ENCODE measurements around the gene ZGPAT. TPM values are rescaled to one million over a fixed set of nuclear protein-coding genes. Genes with fewer than 3 reads are reported as not detected.

ZGPAT gene
- polyA plus RNA-seq, 1 donor from 2014 or later, result 60.8 TPM

DNA sequence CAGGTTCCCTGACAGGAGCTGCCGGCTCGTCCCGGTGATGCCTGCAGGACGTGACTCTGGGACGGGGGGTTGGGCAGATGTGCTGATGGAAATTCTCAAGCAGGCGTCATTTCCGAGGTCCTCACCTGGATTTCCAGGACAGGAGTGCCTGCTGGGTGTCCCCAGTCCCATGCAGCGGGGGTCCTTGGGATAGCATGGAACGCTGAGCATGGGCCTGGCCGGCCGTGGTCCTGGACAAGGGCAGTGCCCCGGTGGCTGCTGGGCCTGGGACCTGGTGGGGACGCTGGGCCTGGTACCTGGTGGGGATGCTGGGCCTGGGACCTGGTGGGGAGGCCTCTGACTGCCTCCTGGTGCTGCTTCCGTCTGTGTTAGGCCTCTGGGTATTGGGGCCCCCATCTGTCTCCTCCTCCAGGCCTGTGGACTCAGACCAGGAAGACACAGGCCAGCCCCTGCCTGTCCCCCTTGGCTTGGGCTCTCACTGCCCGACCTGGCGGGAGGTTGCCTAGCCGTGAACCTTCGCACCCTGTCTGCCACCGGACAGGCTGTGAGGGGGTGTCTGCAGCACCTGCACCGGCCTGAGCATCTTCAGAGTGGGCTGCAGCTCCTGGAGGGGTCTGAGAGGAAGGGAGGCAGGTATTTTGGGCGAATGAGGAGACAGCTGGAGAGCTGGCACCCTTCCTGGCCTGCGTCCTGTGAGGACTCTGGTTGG, 43.5 kb upstream of the ZGPAT start:
- no peaks in the 10 kb centered on the region for H4K20me1 ChIP-seq (ENCODE audit: insufficient read depth)
- no peaks in the 10 kb centered on the region for H3K9me2 ChIP-seq (ENCODE audit: insufficient read depth, low read length)
- no peak overlapping the region for H3K4me2 ChIP-seq (ENCODE audit: low read length)
- peak overlapping the region; percentile 43 for H3K9ac ChIP-seq (ENCODE audit: low read length)
- peak overlapping the region; percentile 26 for H3K27ac ChIP-seq (ENCODE audit: low read length)
- peak overlapping the region; percentile 23 for H3K4me3 ChIP-seq (ENCODE audit: low read length)
- H2AFZ ChIP-seq (ENCODE audit: low read depth, low read length), result no peak overlapping the region
- no peaks in the 10 kb centered on the region for H3K27me3 ChIP-seq (ENCODE audit: insufficient read depth, low read depth, low read length)
- no peaks in the 10 kb centered on the region for H3K9me3 ChIP-seq (ENCODE audit: low read length)
- H3K36me3 ChIP-seq (ENCODE audit: insufficient read depth, low read length), result no peaks in the 10 kb centered on the region
- H3K79me2 ChIP-seq (replicated peaks; ENCODE audit: insufficient read depth, low read length), result no peaks in the 10 kb centered on the region
- TF ChIP-seq EP300 (conservative IDR thresholded peaks at IDR 0.05; ENCODE audit: poor library complexity, severe bottlenecking) (no peak), RAD21 (conservative IDR thresholded peaks at IDR 0.05) (no peak), TAF1 (IDR thresholded peaks at IDR 0.05; ENCODE audit: low read depth) (no peak), SMC3 (conservative IDR thresholded peaks at IDR 0.05; ENCODE audit: poor library complexity) (no peak), EZH2 (IDR thresholded peaks at IDR 0.05; ENCODE audit: borderline replicate concordance, insufficient read depth, low read length, poor library complexity, severe bottlenecking) (no peak), POLR2AphosphoS5 (IDR thresholded peaks at IDR 0.05) (no peak), MXI1 (conservative IDR thresholded peaks at IDR 0.05; ENCODE audit: poor library complexity, severe bottlenecking) (no peak)
- TF ChIP-seq, protein P1, sequence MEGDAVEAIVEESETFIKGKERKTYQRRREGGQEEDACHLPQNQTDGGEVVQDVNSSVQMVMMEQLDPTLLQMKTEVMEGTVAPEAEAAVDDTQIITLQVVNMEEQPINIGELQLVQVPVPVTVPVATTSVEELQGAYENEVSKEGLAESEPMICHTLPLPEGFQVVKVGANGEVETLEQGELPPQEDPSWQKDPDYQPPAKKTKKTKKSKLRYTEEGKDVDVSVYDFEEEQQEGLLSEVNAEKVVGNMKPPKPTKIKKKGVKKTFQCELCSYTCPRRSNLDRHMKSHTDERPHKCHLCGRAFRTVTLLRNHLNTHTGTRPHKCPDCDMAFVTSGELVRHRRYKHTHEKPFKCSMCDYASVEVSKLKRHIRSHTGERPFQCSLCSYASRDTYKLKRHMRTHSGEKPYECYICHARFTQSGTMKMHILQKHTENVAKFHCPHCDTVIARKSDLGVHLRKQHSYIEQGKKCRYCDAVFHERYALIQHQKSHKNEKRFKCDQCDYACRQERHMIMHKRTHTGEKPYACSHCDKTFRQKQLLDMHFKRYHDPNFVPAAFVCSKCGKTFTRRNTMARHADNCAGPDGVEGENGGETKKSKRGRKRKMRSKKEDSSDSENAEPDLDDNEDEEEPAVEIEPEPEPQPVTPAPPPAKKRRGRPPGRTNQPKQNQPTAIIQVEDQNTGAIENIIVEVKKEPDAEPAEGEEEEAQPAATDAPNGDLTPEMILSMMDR (IDR thresholded peaks at IDR 0.05; ENCODE audit: poor library complexity, severe bottlenecking), result no peak
- TF ChIP-seq, protein P2, sequence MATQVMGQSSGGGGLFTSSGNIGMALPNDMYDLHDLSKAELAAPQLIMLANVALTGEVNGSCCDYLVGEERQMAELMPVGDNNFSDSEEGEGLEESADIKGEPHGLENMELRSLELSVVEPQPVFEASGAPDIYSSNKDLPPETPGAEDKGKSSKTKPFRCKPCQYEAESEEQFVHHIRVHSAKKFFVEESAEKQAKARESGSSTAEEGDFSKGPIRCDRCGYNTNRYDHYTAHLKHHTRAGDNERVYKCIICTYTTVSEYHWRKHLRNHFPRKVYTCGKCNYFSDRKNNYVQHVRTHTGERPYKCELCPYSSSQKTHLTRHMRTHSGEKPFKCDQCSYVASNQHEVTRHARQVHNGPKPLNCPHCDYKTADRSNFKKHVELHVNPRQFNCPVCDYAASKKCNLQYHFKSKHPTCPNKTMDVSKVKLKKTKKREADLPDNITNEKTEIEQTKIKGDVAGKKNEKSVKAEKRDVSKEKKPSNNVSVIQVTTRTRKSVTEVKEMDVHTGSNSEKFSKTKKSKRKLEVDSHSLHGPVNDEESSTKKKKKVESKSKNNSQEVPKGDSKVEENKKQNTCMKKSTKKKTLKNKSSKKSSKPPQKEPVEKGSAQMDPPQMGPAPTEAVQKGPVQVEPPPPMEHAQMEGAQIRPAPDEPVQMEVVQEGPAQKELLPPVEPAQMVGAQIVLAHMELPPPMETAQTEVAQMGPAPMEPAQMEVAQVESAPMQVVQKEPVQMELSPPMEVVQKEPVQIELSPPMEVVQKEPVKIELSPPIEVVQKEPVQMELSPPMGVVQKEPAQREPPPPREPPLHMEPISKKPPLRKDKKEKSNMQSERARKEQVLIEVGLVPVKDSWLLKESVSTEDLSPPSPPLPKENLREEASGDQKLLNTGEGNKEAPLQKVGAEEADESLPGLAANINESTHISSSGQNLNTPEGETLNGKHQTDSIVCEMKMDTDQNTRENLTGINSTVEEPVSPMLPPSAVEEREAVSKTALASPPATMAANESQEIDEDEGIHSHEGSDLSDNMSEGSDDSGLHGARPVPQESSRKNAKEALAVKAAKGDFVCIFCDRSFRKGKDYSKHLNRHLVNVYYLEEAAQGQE (IDR thresholded peaks at IDR 0.05; ENCODE audit: borderline replicate concordance), result no peak
- H3F3A ChIP-seq (ENCODE audit: insufficient read depth, low read length, poor library complexity, severe bottlenecking), result no peaks in the 10 kb centered on the region

DNA sequence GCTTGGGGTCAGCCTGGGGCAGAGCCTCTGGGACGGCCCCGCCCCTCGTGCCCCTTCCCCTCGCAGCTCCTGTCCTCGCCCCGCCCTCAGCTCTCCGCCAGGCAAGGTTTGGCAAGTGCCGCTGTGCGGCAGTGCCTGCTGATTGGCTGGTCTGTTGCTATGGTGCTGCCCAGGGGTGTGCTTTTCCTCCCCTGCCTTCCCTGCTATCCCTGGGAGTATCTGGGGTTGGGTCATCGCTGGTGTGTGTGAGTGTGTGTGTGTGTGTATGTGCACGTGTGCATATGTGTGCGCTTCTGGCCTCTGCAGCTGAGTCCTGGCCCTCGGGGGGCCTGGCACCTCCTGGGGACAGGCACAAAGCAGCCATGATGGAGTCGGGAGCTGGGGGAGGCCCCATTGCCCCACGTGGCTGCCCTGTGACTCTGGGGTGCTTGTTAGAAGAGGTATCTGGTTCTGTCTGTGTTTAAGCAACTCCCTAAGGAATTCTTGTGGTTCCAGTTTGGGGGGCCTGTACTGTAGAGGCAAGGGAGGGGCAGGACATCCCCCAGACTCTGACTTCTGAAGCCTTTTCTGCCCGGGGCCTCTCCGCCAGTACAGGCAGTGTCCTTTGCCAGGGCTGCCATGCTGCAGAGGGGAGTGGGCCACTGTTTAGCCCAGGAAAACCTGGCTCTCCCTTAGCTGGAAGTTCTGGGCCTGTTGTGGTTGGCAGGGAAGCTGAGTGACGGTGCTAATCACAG, 42.8 kb upstream of the ZGPAT start:
- no peaks in the 10 kb centered on the region for H3K36me3 ChIP-seq (ENCODE audit: insufficient read depth, low read length)
- H3K4me3 ChIP-seq (ENCODE audit: low read length), result peak overlapping the region; percentile 23

More for the DNA sequence above, 42.8 kb upstream of the ZGPAT start:
- H3F3A ChIP-seq (ENCODE audit: insufficient read depth, low read length, poor library complexity, severe bottlenecking), result no peaks in the 10 kb centered on the region
- H3K9me2 ChIP-seq (ENCODE audit: insufficient read depth, low read length), result no peaks in the 10 kb centered on the region
- peak overlapping the region; percentile 26 for H3K27ac ChIP-seq (ENCODE audit: low read length)
- no peak overlapping the region for H2AFZ ChIP-seq (ENCODE audit: low read depth, low read length)
- no peaks in the 10 kb centered on the region for H3K27me3 ChIP-seq (ENCODE audit: insufficient read depth, low read depth, low read length)
- H3K9ac ChIP-seq (ENCODE audit: low read length), result peak overlapping the region; percentile 43
- no peaks in the 10 kb centered on the region for H3K9me3 ChIP-seq (ENCODE audit: low read length)
- no peaks in the 10 kb centered on the region for H4K20me1 ChIP-seq (ENCODE audit: insufficient read depth)
- no peaks in the 10 kb centered on the region for H3K79me2 ChIP-seq (replicated peaks; ENCODE audit: insufficient read depth, low read length)
- TF ChIP-seq, protein P1 (IDR thresholded peaks at IDR 0.05; ENCODE audit: poor library complexity, severe bottlenecking), result no peak
- TF ChIP-seq, protein P2 (IDR thresholded peaks at IDR 0.05; ENCODE audit: borderline replicate concordance), result no peak
- TF ChIP-seq EZH2 (IDR thresholded peaks at IDR 0.05; ENCODE audit: borderline replicate concordance, insufficient read depth, low read length, poor library complexity, severe bottlenecking) (no peak), MXI1 (conservative IDR thresholded peaks at IDR 0.05; ENCODE audit: poor library complexity, severe bottlenecking) (no peak), SMC3 (conservative IDR thresholded peaks at IDR 0.05; ENCODE audit: poor library complexity) (no peak), TAF1 (IDR thresholded peaks at IDR 0.05; ENCODE audit: low read depth) (no peak), EP300 (conservative IDR thresholded peaks at IDR 0.05; ENCODE audit: poor library complexity, severe bottlenecking) (no peak), RAD21 (conservative IDR thresholded peaks at IDR 0.05) (no peak), POLR2AphosphoS5 (IDR thresholded peaks at IDR 0.05) (no peak)
- no peak overlapping the region for H3K4me2 ChIP-seq (ENCODE audit: low read length)
